ENCODE results near the gene DAB1. TPM values are rescaled to one million over a fixed set of nuclear protein-coding genes. Genes with fewer than 3 reads are reported as not detected.

Gene DAB1
- total RNA-seq, 1 experiment from 2014 or later = not detected

DNA sequence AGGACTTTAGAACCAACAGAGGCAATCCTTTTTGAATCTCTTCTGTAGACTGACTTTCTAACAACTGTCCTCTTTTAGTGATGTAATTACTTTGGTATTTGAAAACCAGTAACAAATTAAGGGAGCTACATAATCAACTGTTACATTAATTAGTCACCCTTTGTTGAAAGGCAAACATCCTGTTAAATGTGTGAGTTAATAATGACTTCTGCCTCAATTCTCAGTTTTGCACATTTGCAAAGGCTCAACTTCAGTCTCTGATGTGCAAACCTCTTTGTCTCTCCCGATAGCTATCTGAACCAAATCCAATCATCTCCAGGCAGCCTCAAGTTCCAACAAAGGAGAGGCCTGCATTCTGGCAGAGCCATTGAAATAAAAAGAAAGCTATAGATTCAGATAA lies 322.7 kb downstream of the DAB1 start:
- no peaks in the 10 kb centered on the region for H3K36me3 ChIP-seq (ENCODE audit: control insufficient read depth in 1 of 2, insufficient read depth in 2 of 2, low read length in 2 of 2)
- BruUV-seq (replicated peaks) = no TSS peak
- no peak overlapping the region for H3K27ac ChIP-seq (ENCODE audit: low read depth, low read length)
- H3K79me2 ChIP-seq (ENCODE audit: insufficient read depth, low read length) = no peaks in the 10 kb centered on the region
- H3K4me3 ChIP-seq (replicated peaks in 1 of 2; ENCODE audit: low read depth in 1 of 2, low read length in 2 of 2) = no peak overlapping the region
- CTCF ChIA-PET = no interaction called here
- no peak overlapping the region for H2AFZ ChIP-seq (ENCODE audit: low read depth, low read length, poor library complexity, severe bottlenecking)
- DNase-seq (ENCODE audit: low read depth, low spot score) (no peak), ATAC-seq (no peak)
- no peaks in the 10 kb centered on the region for H3K4me1 ChIP-seq (ENCODE audit: control insufficient read depth in 1 of 2, insufficient read depth in 2 of 2, low read length in 2 of 2)
- H3K27me3 ChIP-seq (ENCODE audit: insufficient read depth, low read length) = peaks cover 7% of the 10 kb centered on the region; the same call in 1 of the 2 replicates
- H3K9ac ChIP-seq (ENCODE audit: low read length) = no peak overlapping the region
- RAD21 ChIA-PET (ENCODE audit: low non-redundant PET in 1 of 2, low total read pairs in 2 of 2, uncharacterized antibody in 2 of 2, unreplicated experiment in 2 of 2) = no interaction called here
- no peak overlapping the region for H3K4me2 ChIP-seq (ENCODE audit: low read length)
- no peaks in the 10 kb centered on the region for H3K9me2 ChIP-seq (ENCODE audit: insufficient read depth)
- H4K20me1 ChIP-seq (ENCODE audit: insufficient read depth) = no peaks in the 10 kb centered on the region
- H3K9me3 ChIP-seq (ENCODE audit: control insufficient read depth in 1 of 2, insufficient read depth in 1 of 2, low read depth in 1 of 2, low read length in 2 of 2) = no peaks in the 10 kb centered on the region
- POLR2A ChIA-PET = no interaction called here
- TF ChIP-seq SRF (IDR thresholded peaks at IDR 0.05; ENCODE audit: low read depth) (no peak), FOSL1 (IDR thresholded peaks at IDR 0.05; ENCODE audit: low read depth) (no peak), EGR1 (IDR thresholded peaks at IDR 0.05; ENCODE audit: low read depth) (no peak)
- intact Hi-C loops (cut with micrococcal nuclease) = no loop called here

DNA sequence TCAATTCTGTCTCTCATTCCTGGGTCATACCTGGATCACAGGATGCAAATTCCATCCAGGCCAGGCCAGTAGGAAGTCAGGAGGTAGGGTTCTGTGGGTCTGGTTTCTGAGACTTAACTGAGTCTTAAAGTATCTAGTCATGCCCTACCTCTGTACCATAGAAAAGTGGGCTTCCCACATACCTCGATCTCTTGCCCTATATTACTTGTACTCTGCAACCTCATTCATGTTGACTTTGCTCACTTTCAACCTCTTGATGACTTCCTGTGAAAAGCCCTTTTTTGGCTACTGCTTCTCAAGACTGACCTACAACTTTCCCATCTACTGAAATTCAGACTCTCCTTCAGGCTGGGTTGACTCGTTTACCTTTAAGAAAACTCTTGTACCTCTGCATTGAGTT lies 329.1 kb downstream of the DAB1 start:
- no peak overlapping the region for H3K9ac ChIP-seq (ENCODE audit: low read length)
- POLR2A ChIA-PET = no interaction called here
- no peak overlapping the region for H3K4me3 ChIP-seq (replicated peaks in 1 of 2; ENCODE audit: low read depth in 1 of 2, low read length in 2 of 2)
- H3K4me1 ChIP-seq (ENCODE audit: control insufficient read depth in 1 of 2, insufficient read depth in 2 of 2, low read length in 2 of 2) = no peaks in the 10 kb centered on the region
- H3K9me3 ChIP-seq (ENCODE audit: control insufficient read depth in 1 of 2, insufficient read depth in 1 of 2, low read depth in 1 of 2, low read length in 2 of 2) = no peaks in the 10 kb centered on the region
- H3K27me3 ChIP-seq (ENCODE audit: insufficient read depth, low read length) = no peaks in the 10 kb centered on the region
- no peaks in the 10 kb centered on the region for H3K9me2 ChIP-seq (ENCODE audit: insufficient read depth)
- H4K20me1 ChIP-seq (ENCODE audit: insufficient read depth) = no peaks in the 10 kb centered on the region
- no TSS peak for BruUV-seq (replicated peaks)
- H2AFZ ChIP-seq (ENCODE audit: low read depth, low read length, poor library complexity, severe bottlenecking) = no peak overlapping the region
- CTCF ChIA-PET = no interaction called here
- no peak overlapping the region for H3K27ac ChIP-seq (ENCODE audit: low read depth, low read length)
- H3K4me2 ChIP-seq (ENCODE audit: low read length) = no peak overlapping the region
- RAD21 ChIA-PET (ENCODE audit: low non-redundant PET in 1 of 2, low total read pairs in 2 of 2, uncharacterized antibody in 2 of 2, unreplicated experiment in 2 of 2) = no interaction called here
- TF ChIP-seq ZFX (IDR thresholded peaks at IDR 0.05) = no peak
- no peak for TF ChIP-seq YY1 (IDR thresholded peaks at IDR 0.05; ENCODE audit: extremely low read depth, insufficient replicate concordance, low read depth, low read length)
- TF ChIP-seq SP1 (IDR thresholded peaks at IDR 0.05; ENCODE audit: low read depth) = no peak
- no peak for TF ChIP-seq ELF1 (IDR thresholded peaks at IDR 0.05; ENCODE audit: borderline replicate concordance, low read depth)
- TF ChIP-seq EZH2phosphoT487 (IDR thresholded peaks at IDR 0.05; ENCODE audit: borderline replicate concordance) = no peak
- no peak for TF ChIP-seq EZH2 (IDR thresholded peaks at IDR 0.05)
- TF ChIP-seq, protein P1, sequence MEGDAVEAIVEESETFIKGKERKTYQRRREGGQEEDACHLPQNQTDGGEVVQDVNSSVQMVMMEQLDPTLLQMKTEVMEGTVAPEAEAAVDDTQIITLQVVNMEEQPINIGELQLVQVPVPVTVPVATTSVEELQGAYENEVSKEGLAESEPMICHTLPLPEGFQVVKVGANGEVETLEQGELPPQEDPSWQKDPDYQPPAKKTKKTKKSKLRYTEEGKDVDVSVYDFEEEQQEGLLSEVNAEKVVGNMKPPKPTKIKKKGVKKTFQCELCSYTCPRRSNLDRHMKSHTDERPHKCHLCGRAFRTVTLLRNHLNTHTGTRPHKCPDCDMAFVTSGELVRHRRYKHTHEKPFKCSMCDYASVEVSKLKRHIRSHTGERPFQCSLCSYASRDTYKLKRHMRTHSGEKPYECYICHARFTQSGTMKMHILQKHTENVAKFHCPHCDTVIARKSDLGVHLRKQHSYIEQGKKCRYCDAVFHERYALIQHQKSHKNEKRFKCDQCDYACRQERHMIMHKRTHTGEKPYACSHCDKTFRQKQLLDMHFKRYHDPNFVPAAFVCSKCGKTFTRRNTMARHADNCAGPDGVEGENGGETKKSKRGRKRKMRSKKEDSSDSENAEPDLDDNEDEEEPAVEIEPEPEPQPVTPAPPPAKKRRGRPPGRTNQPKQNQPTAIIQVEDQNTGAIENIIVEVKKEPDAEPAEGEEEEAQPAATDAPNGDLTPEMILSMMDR (IDR thresholded peaks at IDR 0.05 in 2 of 3, conservative IDR thresholded peaks at IDR 0.05 in 1 of 3; ENCODE audit: borderline replicate concordance in 1 of 3, insufficient read depth in 1 of 3, low read depth in 2 of 3, low read length in 2 of 3) = no peak
- TF ChIP-seq FOSL1 (IDR thresholded peaks at IDR 0.05; ENCODE audit: low read depth) = no peak
- TF ChIP-seq, protein P2, sequence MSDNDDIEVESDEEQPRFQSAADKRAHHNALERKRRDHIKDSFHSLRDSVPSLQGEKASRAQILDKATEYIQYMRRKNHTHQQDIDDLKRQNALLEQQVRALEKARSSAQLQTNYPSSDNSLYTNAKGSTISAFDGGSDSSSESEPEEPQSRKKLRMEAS (IDR thresholded peaks at IDR 0.05) = no peak
- TF ChIP-seq TCF7L2 (IDR thresholded peaks at IDR 0.05; ENCODE audit: borderline replicate concordance, extremely low read depth, insufficient read depth, insufficient read length) = no peak
- no peak for TF ChIP-seq CEBPB (IDR thresholded peaks at IDR 0.05; ENCODE audit: low read depth)
- no peak for TF ChIP-seq CBX3 (IDR thresholded peaks at IDR 0.05; ENCODE audit: low read depth)
- TF ChIP-seq, protein P3, sequence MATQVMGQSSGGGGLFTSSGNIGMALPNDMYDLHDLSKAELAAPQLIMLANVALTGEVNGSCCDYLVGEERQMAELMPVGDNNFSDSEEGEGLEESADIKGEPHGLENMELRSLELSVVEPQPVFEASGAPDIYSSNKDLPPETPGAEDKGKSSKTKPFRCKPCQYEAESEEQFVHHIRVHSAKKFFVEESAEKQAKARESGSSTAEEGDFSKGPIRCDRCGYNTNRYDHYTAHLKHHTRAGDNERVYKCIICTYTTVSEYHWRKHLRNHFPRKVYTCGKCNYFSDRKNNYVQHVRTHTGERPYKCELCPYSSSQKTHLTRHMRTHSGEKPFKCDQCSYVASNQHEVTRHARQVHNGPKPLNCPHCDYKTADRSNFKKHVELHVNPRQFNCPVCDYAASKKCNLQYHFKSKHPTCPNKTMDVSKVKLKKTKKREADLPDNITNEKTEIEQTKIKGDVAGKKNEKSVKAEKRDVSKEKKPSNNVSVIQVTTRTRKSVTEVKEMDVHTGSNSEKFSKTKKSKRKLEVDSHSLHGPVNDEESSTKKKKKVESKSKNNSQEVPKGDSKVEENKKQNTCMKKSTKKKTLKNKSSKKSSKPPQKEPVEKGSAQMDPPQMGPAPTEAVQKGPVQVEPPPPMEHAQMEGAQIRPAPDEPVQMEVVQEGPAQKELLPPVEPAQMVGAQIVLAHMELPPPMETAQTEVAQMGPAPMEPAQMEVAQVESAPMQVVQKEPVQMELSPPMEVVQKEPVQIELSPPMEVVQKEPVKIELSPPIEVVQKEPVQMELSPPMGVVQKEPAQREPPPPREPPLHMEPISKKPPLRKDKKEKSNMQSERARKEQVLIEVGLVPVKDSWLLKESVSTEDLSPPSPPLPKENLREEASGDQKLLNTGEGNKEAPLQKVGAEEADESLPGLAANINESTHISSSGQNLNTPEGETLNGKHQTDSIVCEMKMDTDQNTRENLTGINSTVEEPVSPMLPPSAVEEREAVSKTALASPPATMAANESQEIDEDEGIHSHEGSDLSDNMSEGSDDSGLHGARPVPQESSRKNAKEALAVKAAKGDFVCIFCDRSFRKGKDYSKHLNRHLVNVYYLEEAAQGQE (IDR thresholded peaks at IDR 0.05; ENCODE audit: low read depth) = no peak
- no peak for TF ChIP-seq RAD21 (IDR thresholded peaks at IDR 0.05; ENCODE audit: low read depth)
- no peak for TF ChIP-seq POLR2AphosphoS5 (IDR thresholded peaks at IDR 0.05; ENCODE audit: low read depth, low read length)
- TF ChIP-seq POLR2A (IDR thresholded peaks at IDR 0.05; ENCODE audit: borderline replicate concordance, extremely low read depth, insufficient read depth, insufficient read length) = no peak
- DNase-seq (ENCODE audit: low read depth, low spot score) (no peak), ATAC-seq (no peak)
- no peaks in the 10 kb centered on the region for H3K79me2 ChIP-seq (ENCODE audit: insufficient read depth, low read length)
- intact Hi-C loops (cut with micrococcal nuclease) = no loop called here
- H3K36me3 ChIP-seq (ENCODE audit: control insufficient read depth in 1 of 2, insufficient read depth in 2 of 2, low read length in 2 of 2) = no peaks in the 10 kb centered on the region

Measured in HCT116 (cell line).